OCI-LY3 (cell line): Measurements from ENCODE around the gene XRCC2.

Experiments
- H2AFZ ChIP-seq: fragments of 200-600, 300-600 bp; shearing (Covaris generic); 2 replicates; pipeline ENCODE4 v1.6.0; 2014; ENCODE audit warnings: antibody characterized with exemption, low read depth, low read length
- H3K27ac ChIP-seq: fragments of 200-600, 300-600 bp; sonication (generic); 2 replicates; pipeline ENCODE4 v1.5.1; 2014; ENCODE audit warnings: mild to moderate bottlenecking, low read length, moderate library complexity, mixed read lengths
- H3K27me3 ChIP-seq: fragments of 200-600, 300-600 bp; sonication (generic); 2 replicates; pipeline ENCODE4 v1.6.1; 2014; ENCODE audit warnings: low read depth, low read length, mixed read lengths
- H3K36me3 ChIP-seq: fragments of 200-600, 300-600 bp; sonication (generic); replicated peaks from 2 replicates; pipeline ENCODE3; 2014; ENCODE audit warnings: low read depth, low read length, mixed read lengths
- H3K4me1 ChIP-seq: fragments of 300-600, 200-600 bp; sonication (generic); 2 replicates; pipeline ENCODE4 v1.6.1; 2014; ENCODE audit warnings: low read length, mixed read lengths
- H3K4me2 ChIP-seq: fragments of 200-600, 300-600 bp; sonication (generic); 2 replicates; pipeline ENCODE4 v1.6.1; 2014; ENCODE audit warnings: low read length, mixed read lengths
- H3K4me3 ChIP-seq: fragments of 300-600, 200-600 bp; sonication (generic); 2 replicates; pipeline ENCODE4 v1.5.1; 2014; ENCODE audit warnings: antibody characterized with exemption, mild to moderate bottlenecking, low read length, moderate library complexity
- H3K79me2 ChIP-seq: fragments of 300-600, 200-600 bp; shearing (Covaris generic); 2 replicates; pipeline ENCODE4 v1.6.1; 2014; ENCODE audit warnings: mild to moderate bottlenecking, low read length, mixed read lengths
- H3K9ac ChIP-seq: fragments of 300-600, 200-600 bp; shearing (Covaris generic); 2 replicates; pipeline ENCODE4 v1.6.0; 2014; ENCODE audit warnings: mild to moderate bottlenecking, low read length, moderate library complexity
- H3K9me3 ChIP-seq: fragments of 200-600, 300-600 bp; shearing (Covaris generic); 2 replicates; pipeline ENCODE4 v1.6.1; 2014; ENCODE audit warnings: low read length, mixed read lengths; ENCODE audit not compliant: insufficient read depth
- H4K20me1 ChIP-seq: fragments of 200-600, 300-600 bp; sonication (generic); 2 replicates; pipeline ENCODE4 v1.6.1; 2016; ENCODE audit warnings: low read length, mixed read lengths; ENCODE audit not compliant: insufficient read depth
- EZH2phosphoT487 ChIP-seq: fragments of 200-600 bp; shearing (Covaris generic); IDR thresholded peaks from 2 replicates; pipeline ENCODE4 v1.6.1; 2018; ENCODE audit warnings: antibody characterized with exemption, mixed run types, low read depth
- TF ChIP-seq, protein P1 (sequence below): fragments of 200-600, 300-600 bp; sonication (generic); IDR thresholded peaks from 2 replicates; pipeline ENCODE4 v1.5.1; 2014; ENCODE audit warnings: antibody characterized with exemption, low read length, low read depth

The XRCC2 gene

DNA sequence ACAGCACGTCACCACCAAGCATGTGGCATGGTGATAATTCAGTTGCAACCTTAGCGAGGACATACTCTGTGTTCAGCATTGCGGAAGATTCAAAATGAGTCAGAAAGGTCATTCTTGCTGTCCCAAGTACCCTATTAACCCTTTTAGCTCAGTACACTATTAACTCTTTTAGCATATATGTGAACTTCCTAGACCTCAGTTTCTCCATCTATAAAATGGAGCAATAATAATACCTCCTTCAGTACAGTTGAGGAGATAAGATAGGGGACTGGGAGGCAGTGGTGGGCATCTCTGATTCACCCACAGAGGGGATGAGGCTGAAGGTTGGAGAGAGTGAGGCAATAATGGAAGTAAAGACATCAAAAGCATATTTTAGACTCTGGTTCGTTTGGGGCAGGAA is 67.3 kb downstream of the XRCC2 start:
- Histone ChIP-seq H3K9me3 (no peaks in the 10 kb centered on the region), H3K4me1 (peaks cover 8% of the 10 kb centered on the region), H3K27ac (no peak overlapping the region), H3K4me3 (no peak overlapping the region), H3K4me2 (no peak overlapping the region), H3K9ac (no peak overlapping the region), H4K20me1 (no peaks in the 10 kb centered on the region), H3K79me2 (no peaks in the 10 kb centered on the region), H3K36me3 (no peaks in the 10 kb centered on the region), H3K27me3 (no peaks in the 10 kb centered on the region), H2AFZ (no peak overlapping the region)
- TF ChIP-seq EZH2phosphoT487: no peak
- TF ChIP-seq, protein P1, sequence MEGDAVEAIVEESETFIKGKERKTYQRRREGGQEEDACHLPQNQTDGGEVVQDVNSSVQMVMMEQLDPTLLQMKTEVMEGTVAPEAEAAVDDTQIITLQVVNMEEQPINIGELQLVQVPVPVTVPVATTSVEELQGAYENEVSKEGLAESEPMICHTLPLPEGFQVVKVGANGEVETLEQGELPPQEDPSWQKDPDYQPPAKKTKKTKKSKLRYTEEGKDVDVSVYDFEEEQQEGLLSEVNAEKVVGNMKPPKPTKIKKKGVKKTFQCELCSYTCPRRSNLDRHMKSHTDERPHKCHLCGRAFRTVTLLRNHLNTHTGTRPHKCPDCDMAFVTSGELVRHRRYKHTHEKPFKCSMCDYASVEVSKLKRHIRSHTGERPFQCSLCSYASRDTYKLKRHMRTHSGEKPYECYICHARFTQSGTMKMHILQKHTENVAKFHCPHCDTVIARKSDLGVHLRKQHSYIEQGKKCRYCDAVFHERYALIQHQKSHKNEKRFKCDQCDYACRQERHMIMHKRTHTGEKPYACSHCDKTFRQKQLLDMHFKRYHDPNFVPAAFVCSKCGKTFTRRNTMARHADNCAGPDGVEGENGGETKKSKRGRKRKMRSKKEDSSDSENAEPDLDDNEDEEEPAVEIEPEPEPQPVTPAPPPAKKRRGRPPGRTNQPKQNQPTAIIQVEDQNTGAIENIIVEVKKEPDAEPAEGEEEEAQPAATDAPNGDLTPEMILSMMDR: no peak

- no peaks in the 10 kb centered on the region for H4K20me1 ChIP-seq
- no peak overlapping the region for H2AFZ ChIP-seq
- no peaks in the 10 kb centered on the region for H3K9me3 ChIP-seq
- no peaks in the 10 kb centered on the region for H3K79me2 ChIP-seq
- H3K27ac ChIP-seq: no peak overlapping the region
- H3K27me3 ChIP-seq: no peaks in the 10 kb centered on the region
- TF ChIP-seq, protein P1: no peak
- no peak for TF ChIP-seq EZH2phosphoT487
- H3K4me1 ChIP-seq: peaks cover 8% of the 10 kb centered on the region
- no peaks in the 10 kb centered on the region for H3K36me3 ChIP-seq
- H3K4me3 ChIP-seq: no peak overlapping the region
- no peak overlapping the region for H3K9ac ChIP-seq
- H3K4me2 ChIP-seq: peak overlapping the region; percentile 12; the same call in 1 of the 2 replicates
These were observed 67.7 kb downstream of the XRCC2 start for GRCh38 chr7:152608208-152608607.

- Histone ChIP-seq H3K9me3 (no peaks in the 10 kb centered on the region), H3K36me3 (no peaks in the 10 kb centered on the region), H3K4me1 (peaks cover 8% of the 10 kb centered on the region), H2AFZ (no peak overlapping the region), H3K79me2 (no peaks in the 10 kb centered on the region), H3K4me3 (no peak overlapping the region), H3K27me3 (no peaks in the 10 kb centered on the region), H3K9ac (no peak overlapping the region), H3K27ac (no peak overlapping the region), H3K4me2 (no peak overlapping the region), H4K20me1 (no peaks in the 10 kb centered on the region)
- no peak for TF ChIP-seq EZH2phosphoT487
- TF ChIP-seq, protein P1: no peak
These were observed 68.9 kb downstream of the XRCC2 start for GRCh38 chr7:152607007-152607406.

GRCh38 chr7:152602962-152603361 is 73.0 kb downstream of the XRCC2 start:
- H2AFZ ChIP-seq: no peak overlapping the region
- no peak for TF ChIP-seq EZH2phosphoT487
- TF ChIP-seq, protein P1: no peak
- H3K4me1 ChIP-seq: peaks cover 2% of the 10 kb centered on the region
- no peaks in the 10 kb centered on the region for H3K9me3 ChIP-seq
- no peak overlapping the region for H3K27ac ChIP-seq
- no peak overlapping the region for H3K4me2 ChIP-seq
- H3K79me2 ChIP-seq: no peaks in the 10 kb centered on the region
- no peaks in the 10 kb centered on the region for H3K36me3 ChIP-seq
- no peak overlapping the region for H3K4me3 ChIP-seq
- no peaks in the 10 kb centered on the region for H3K27me3 ChIP-seq
- H3K9ac ChIP-seq: no peak overlapping the region
- H4K20me1 ChIP-seq: no peaks in the 10 kb centered on the region
